ENCODE results near the gene SCD. TPM values are rescaled to one million over a fixed set of nuclear protein-coding genes. Genes with fewer than 3 reads are reported as not detected.

The SCD gene
- total and polyA plus RNA-seq, 2 of the 13 experiments (the other 11 are each of a cell fraction or from before 2014, with no cell fraction given): 492 to 512 TPM

DNA sequence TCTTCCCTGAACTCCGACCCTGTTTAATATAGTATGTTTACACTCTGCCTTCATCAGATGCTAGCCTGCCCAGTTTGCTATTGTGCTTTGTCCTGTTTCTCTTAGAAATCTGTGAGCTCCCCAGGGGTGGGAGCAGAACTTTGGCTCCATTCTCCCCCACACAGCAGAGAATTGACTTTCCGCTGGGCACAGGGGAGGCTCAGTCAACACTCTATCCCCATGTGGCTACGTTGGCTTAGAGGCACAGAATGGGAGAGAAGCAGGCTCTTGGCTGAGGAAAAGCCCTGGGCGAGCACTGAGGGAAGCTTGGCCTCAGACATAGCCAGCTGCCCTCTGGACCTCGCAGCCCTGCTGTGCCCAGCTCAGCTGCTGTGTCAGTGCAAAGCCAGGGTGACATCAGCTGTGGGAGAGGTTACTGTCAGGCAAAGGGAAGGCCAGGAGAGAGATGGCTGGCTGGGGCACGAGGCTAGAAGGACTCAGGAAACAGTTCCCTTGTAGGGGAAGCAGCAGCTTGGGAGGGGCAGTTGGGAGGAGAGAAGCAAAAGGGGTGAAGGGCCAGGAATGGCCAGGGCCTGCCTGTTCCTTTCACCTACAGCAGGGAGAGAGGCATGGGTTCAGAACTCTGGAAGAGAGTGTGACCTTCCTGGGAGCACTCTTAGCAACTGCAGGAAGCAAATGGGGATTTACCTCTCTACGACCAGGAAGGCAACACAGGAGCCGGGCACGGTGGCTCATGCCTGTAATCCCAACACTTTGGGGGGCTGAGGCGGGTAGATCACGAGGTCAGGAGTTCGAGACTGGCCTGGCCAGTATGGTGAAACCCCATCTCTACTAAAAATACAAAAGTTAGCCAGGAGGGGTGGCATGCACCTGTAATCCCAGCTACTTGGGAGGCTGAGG lies 5.8 kb upstream of the SCD start (continued):
- TF ChIP-seq NRL (CRISPR knock-in tag; IDR thresholded peaks at IDR 0.05; ENCODE audit: borderline replicate concordance): peak; percentile 91; the same call in 1 of the 2 replicates
- no peak for TF ChIP-seq CCAR2 (optimal IDR thresholded peaks at IDR 0.05; ENCODE audit: low read depth, low read length)
- peak; percentile 88 for TF ChIP-seq ZSCAN9 (CRISPR knock-in tag; IDR thresholded peaks at IDR 0.05; ENCODE audit: borderline replicate concordance)
- TF ChIP-seq, protein P1, sequence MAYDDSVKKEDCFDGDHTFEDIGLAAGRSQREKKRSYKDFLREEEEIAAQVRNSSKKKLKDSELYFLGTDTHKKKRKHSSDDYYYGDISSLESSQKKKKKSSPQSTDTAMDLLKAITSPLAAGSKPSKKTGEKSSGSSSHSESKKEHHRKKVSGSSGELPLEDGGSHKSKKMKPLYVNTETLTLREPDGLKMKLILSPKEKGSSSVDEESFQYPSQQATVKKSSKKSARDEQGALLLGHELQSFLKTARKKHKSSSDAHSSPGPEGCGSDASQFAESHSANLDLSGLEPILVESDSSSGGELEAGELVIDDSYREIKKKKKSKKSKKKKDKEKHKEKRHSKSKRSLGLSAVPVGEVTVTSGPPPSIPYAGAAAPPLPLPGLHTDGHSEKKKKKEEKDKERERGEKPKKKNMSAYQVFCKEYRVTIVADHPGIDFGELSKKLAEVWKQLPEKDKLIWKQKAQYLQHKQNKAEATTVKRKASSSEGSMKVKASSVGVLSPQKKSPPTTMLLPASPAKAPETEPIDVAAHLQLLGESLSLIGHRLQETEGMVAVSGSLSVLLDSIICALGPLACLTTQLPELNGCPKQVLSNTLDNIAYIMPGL (CRISPR knock-in tag; IDR thresholded peaks at IDR 0.05; ENCODE audit: borderline replicate concordance in 1 of 2, low read depth in 1 of 2): peak; percentile 61 to 67; a peak in 3 of 4 replicates
- TF ChIP-seq ATF7 (IDR thresholded peaks at IDR 0.05): no peak
- TF ChIP-seq ATF7 (CRISPR knock-in tag; IDR thresholded peaks at IDR 0.05): no peak
- TF ChIP-seq BCL6 (CRISPR knock-in tag; IDR thresholded peaks at IDR 0.05): 0 out of 2 replicates have a peak, but pooled peaks have one; percentile 34
- 0 out of 2 replicates have a peak, but pooled peaks have one; percentile 26 for TF ChIP-seq ZNF431 (CRISPR knock-in tag; IDR thresholded peaks at IDR 0.05; ENCODE audit: borderline replicate concordance, low read depth)
- peak; percentile 91 for TF ChIP-seq SAP130 (CRISPR knock-in tag; IDR thresholded peaks at IDR 0.05; ENCODE audit: low read depth)
- TF ChIP-seq, protein P2, sequence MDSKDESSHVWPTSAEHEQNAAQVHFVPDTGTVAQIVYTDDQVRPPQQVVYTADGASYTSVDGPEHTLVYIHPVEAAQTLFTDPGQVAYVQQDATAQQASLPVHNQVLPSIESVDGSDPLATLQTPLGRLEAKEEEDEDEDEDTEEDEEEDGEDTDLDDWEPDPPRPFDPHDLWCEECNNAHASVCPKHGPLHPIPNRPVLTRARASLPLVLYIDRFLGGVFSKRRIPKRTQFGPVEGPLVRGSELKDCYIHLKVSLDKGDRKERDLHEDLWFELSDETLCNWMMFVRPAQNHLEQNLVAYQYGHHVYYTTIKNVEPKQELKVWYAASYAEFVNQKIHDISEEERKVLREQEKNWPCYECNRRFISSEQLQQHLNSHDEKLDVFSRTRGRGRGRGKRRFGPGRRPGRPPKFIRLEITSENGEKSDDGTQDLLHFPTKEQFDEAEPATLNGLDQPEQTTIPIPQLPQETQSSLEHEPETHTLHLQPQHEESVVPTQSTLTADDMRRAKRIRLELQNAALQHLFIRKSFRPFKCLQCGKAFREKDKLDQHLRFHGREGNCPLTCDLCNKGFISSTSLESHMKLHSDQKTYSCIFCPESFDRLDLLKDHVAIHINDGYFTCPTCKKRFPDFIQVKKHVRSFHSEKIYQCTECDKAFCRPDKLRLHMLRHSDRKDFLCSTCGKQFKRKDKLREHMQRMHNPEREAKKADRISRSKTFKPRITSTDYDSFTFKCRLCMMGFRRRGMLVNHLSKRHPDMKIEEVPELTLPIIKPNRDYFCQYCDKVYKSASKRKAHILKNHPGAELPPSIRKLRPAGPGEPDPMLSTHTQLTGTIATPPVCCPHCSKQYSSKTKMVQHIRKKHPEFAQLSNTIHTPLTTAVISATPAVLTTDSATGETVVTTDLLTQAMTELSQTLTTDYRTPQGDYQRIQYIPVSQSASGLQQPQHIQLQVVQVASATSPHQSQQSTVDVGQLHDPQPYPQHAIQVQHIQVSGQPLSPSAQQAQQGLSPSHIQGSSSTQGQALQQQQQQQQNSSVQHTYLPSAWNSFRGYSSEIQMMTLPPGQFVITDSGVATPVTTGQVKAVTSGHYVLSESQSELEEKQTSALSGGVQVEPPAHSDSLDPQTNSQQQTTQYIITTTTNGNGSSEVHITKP (CRISPR knock-in tag; IDR thresholded peaks at IDR 0.05; ENCODE audit: low read depth): peak; percentile 69; the same call in 1 of the 2 replicates
- TF ChIP-seq, protein P3, sequence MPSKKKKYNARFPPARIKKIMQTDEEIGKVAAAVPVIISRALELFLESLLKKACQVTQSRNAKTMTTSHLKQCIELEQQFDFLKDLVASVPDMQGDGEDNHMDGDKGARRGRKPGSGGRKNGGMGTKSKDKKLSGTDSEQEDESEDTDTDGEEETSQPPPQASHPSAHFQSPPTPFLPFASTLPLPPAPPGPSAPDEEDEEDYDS (CRISPR knock-in tag; IDR thresholded peaks at IDR 0.05): peak; percentile 41
- peak; percentile 46 for TF ChIP-seq MED8 (CRISPR knock-in tag; IDR thresholded peaks at IDR 0.05; ENCODE audit: insufficient replicate concordance)
- TF ChIP-seq RARA (CRISPR knock-in tag; IDR thresholded peaks at IDR 0.05): peak; percentile 72
- peak; percentile 89 for TF ChIP-seq ZNF292 (CRISPR knock-in tag; IDR thresholded peaks at IDR 0.05; ENCODE audit: borderline replicate concordance, low read depth)
- peak; percentile 35 for TF ChIP-seq ERF (CRISPR knock-in tag; IDR thresholded peaks at IDR 0.05)
- TF ChIP-seq DNMT1 (CRISPR knock-in tag; IDR thresholded peaks at IDR 0.05): 0 out of 2 replicates have a peak, but pooled peaks have one; percentile 35
- TF ChIP-seq TOPORS (CRISPR knock-in tag; IDR thresholded peaks at IDR 0.05): 0 out of 2 replicates have a peak, but pooled peaks have one; percentile 22
- TF ChIP-seq, protein P4, sequence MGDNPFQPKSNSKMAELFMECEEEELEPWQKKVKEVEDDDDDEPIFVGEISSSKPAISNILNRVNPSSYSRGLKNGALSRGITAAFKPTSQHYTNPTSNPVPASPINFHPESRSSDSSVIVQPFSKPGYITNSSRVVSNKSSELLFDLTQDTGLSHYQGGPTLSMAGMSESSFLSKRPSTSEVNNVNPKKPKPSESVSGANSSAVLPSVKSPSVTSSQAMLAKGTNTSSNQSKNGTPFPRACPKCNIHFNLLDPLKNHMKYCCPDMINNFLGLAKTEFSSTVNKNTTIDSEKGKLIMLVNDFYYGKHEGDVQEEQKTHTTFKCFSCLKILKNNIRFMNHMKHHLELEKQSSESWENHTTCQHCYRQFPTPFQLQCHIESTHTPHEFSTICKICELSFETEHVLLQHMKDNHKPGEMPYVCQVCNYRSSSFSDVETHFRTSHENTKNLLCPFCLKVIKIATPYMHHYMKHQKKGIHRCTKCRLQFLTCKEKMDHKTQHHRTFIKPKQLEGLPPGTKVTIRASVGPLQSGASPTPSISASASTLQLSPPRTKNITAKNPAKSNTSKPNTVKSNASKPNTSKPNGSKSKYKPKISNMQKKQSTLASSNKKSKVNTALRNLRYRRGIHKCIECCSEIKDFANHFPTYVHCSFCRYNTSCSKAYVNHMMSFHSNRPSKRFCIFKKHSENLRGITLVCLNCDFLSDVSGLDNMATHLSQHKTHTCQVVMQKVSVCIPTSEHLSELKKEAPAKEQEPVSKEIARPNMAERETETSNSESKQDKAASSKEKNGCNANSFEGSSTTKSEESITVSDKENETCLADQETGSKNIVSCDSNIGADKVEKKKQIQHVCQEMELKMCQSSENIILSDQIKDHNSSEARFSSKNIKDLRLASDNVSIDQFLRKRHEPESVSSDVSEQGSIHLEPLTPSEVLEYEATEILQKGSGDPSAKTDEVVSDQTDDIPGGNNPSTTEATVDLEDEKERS (CRISPR knock-in tag; IDR thresholded peaks at IDR 0.05): peak; percentile 42; the same call in 1 of the 2 replicates
- no peak for TF ChIP-seq NBN (conservative IDR thresholded peaks at IDR 0.05)
